Measurements from ENCODE around the gene PPFIA2. TPM values are rescaled to one million over a fixed set of nuclear protein-coding genes. Genes with fewer than 3 reads are reported as not detected.

Gene PPFIA2
- total RNA-seq, 1 experiment from 2014 or later: not detected

DNA sequence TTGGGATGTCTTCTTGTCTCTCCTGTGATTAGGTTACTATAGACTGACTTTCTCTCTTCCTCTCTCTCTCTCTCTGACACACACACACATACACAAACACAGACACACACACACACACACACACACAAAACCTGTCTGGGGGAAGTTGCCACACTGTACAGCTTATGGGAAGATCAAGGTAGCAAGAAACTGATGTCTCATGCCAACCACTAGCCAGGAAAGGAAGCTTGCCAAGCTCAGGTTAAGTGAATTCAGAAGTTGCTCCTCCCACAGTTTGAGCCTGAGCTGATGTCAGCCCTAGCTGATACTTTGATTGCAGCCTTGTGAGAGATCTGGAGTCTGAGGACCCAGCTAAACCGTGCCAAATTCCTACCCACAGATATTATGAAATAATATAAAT is 67.1 kb downstream of the PPFIA2 start:
- no peak for ATAC-seq
- Histone ChIP-seq H3K4me1 (ENCODE audit: insufficient read depth, low read length) (no peaks in the 10 kb centered on the region), H3K9me2 (replicated peaks; ENCODE audit: low read length) (no peaks in the 10 kb centered on the region), H2AFZ (ENCODE audit: low read length) (no peak overlapping the region), H3F3A (ENCODE audit: low read length, unreplicated experiment) (no peaks in the 10 kb centered on the region), H3K27me3 (ENCODE audit: low read length) (no peaks in the 10 kb centered on the region), H3K79me2 (ENCODE audit: low read length) (no peaks in the 10 kb centered on the region), H4K20me1 (ENCODE audit: low read length) (no peaks in the 10 kb centered on the region), H3K36me3 (ENCODE audit: low read depth, low read length) (no peaks in the 10 kb centered on the region), H3K27ac (ENCODE audit: low read length) (no peak overlapping the region), H3K4me2 (ENCODE audit: low read length) (no peak overlapping the region), H3K4me3 (ENCODE audit: low read length) (no peak overlapping the region), H3K9me3 (ENCODE audit: low read length) (no peaks in the 10 kb centered on the region), H3K9ac (ENCODE audit: low read length) (no peak overlapping the region)
- no peak for DNase-seq
- intact Hi-C loops (cut with micrococcal nuclease): no loop called here
- no peak for TF ChIP-seq EZH2phosphoT487 (IDR thresholded peaks at IDR 0.05; ENCODE audit: borderline replicate concordance, low read length)
- TF ChIP-seq, protein P1, sequence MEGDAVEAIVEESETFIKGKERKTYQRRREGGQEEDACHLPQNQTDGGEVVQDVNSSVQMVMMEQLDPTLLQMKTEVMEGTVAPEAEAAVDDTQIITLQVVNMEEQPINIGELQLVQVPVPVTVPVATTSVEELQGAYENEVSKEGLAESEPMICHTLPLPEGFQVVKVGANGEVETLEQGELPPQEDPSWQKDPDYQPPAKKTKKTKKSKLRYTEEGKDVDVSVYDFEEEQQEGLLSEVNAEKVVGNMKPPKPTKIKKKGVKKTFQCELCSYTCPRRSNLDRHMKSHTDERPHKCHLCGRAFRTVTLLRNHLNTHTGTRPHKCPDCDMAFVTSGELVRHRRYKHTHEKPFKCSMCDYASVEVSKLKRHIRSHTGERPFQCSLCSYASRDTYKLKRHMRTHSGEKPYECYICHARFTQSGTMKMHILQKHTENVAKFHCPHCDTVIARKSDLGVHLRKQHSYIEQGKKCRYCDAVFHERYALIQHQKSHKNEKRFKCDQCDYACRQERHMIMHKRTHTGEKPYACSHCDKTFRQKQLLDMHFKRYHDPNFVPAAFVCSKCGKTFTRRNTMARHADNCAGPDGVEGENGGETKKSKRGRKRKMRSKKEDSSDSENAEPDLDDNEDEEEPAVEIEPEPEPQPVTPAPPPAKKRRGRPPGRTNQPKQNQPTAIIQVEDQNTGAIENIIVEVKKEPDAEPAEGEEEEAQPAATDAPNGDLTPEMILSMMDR (conservative IDR thresholded peaks at IDR 0.05; ENCODE audit: low read depth, low read length): no peak
- TF ChIP-seq EZH2 (IDR thresholded peaks at IDR 0.05; ENCODE audit: low read length, unreplicated experiment): no peak
- ChIA-PET POLR2A (ENCODE audit: unreplicated experiment) (no interaction called here), CTCF (no interaction called here)
- BruUV-seq (replicated peaks): no TSS peak

DNA sequence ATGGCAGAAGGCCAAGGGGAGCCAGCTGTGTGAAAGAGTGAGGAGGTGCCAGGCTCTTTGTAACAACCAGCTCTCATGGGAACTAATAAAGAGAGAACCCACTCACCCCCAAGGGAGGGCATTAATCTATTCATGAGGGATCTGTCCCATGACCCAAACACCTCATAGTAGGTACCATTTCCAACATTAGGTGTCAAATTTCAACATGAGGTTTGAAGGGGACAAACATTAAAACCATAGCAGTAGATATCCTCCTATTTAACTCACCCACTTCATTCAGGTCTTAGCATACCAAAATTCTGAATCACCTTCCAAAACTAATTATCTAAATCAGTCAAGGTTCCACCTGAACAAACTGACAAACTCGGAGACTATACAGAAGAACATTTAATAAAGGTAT is 75.3 kb downstream of the PPFIA2 start:
- no peak for ATAC-seq
- H3K9ac ChIP-seq (ENCODE audit: low read length): no peak overlapping the region
- H3K79me2 ChIP-seq (ENCODE audit: low read length): no peaks in the 10 kb centered on the region
- H3K9me2 ChIP-seq (replicated peaks; ENCODE audit: low read length): no peaks in the 10 kb centered on the region
- TF ChIP-seq EZH2phosphoT487 (IDR thresholded peaks at IDR 0.05; ENCODE audit: borderline replicate concordance, low read length) (no peak), EZH2 (IDR thresholded peaks at IDR 0.05; ENCODE audit: low read length, unreplicated experiment) (no peak)
- TF ChIP-seq, protein P1 (conservative IDR thresholded peaks at IDR 0.05; ENCODE audit: low read depth, low read length): no peak
- ChIA-PET POLR2A (ENCODE audit: unreplicated experiment) (no interaction called here), CTCF (no interaction called here)
- DNase-seq: no peak
- H3K9me3 ChIP-seq (ENCODE audit: low read length): no peaks in the 10 kb centered on the region
- H3K27me3 ChIP-seq (ENCODE audit: low read length): no peaks in the 10 kb centered on the region
- intact Hi-C loops (cut with micrococcal nuclease): no loop called here
- BruUV-seq (replicated peaks): no TSS peak
- H3F3A ChIP-seq (ENCODE audit: low read length, unreplicated experiment): no peaks in the 10 kb centered on the region
- no peaks in the 10 kb centered on the region for H4K20me1 ChIP-seq (ENCODE audit: low read length)
- no peaks in the 10 kb centered on the region for H3K36me3 ChIP-seq (ENCODE audit: low read depth, low read length)
- no peak overlapping the region for H3K4me2 ChIP-seq (ENCODE audit: low read length)
- H3K4me3 ChIP-seq (ENCODE audit: low read length): no peak overlapping the region
- no peaks in the 10 kb centered on the region for H3K4me1 ChIP-seq (ENCODE audit: insufficient read depth, low read length)
- no peak overlapping the region for H2AFZ ChIP-seq (ENCODE audit: low read length)
- no peak overlapping the region for H3K27ac ChIP-seq (ENCODE audit: low read length)

DNA sequence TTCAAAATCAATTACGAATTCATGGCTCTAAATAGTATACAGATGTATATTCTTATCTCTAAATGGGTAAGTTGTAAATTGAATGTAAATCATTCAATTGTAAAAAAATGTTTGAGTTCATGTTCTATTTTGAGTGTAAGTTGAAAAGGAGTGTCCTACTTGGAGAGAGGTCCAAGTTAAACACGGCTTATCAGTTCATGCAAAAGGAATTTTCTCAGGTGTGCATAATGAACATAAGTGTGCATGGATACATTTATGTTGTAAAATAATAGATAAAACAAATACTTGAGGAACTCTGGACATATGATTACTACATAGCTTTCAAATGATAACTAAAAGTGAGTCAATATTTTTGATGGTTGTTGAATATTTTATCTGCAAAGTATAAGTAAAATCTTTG is 79.5 kb downstream of the PPFIA2 start:
- BruUV-seq (replicated peaks): no TSS peak
- intact Hi-C loops (cut with micrococcal nuclease): no loop called here
- Histone ChIP-seq H2AFZ (ENCODE audit: low read length) (no peak overlapping the region), H4K20me1 (ENCODE audit: low read length) (no peaks in the 10 kb centered on the region), H3K4me3 (ENCODE audit: low read length) (no peak overlapping the region), H3K79me2 (ENCODE audit: low read length) (no peaks in the 10 kb centered on the region), H3K27ac (ENCODE audit: low read length) (no peak overlapping the region), H3F3A (ENCODE audit: low read length, unreplicated experiment) (no peaks in the 10 kb centered on the region), H3K9me2 (replicated peaks; ENCODE audit: low read length) (no peaks in the 10 kb centered on the region), H3K9ac (ENCODE audit: low read length) (no peak overlapping the region), H3K9me3 (ENCODE audit: low read length) (no peaks in the 10 kb centered on the region), H3K36me3 (ENCODE audit: low read depth, low read length) (no peaks in the 10 kb centered on the region), H3K4me1 (ENCODE audit: insufficient read depth, low read length) (no peaks in the 10 kb centered on the region), H3K4me2 (ENCODE audit: low read length) (no peak overlapping the region), H3K27me3 (ENCODE audit: low read length) (no peaks in the 10 kb centered on the region)
- DNase-seq (no peak), ATAC-seq (no peak)
- ChIA-PET POLR2A (ENCODE audit: unreplicated experiment) (no interaction called here), CTCF (no interaction called here)
- TF ChIP-seq EZH2phosphoT487 (IDR thresholded peaks at IDR 0.05; ENCODE audit: borderline replicate concordance, low read length) (no peak), EZH2 (IDR thresholded peaks at IDR 0.05; ENCODE audit: low read length, unreplicated experiment) (no peak)
- TF ChIP-seq, protein P1 (conservative IDR thresholded peaks at IDR 0.05; ENCODE audit: low read depth, low read length): no peak

All from PC-3 (cell line).